Brain pericyte (primary cell): ENCODE results near the gene PPP1R27.
"Not testable (repeated sequence)": the region's sequence is repeated elsewhere in the genome, so short reads cannot be mapped to it uniquely, and the experiment has no call there.

ENCODE experiments used
- DNase-seq: peaks from one replicate; pipeline ENCODE4 v3.0.0-alpha.2; 2012; ENCODE audit warnings: low read depth, low spot score

PPP1R27 gene

DNA sequence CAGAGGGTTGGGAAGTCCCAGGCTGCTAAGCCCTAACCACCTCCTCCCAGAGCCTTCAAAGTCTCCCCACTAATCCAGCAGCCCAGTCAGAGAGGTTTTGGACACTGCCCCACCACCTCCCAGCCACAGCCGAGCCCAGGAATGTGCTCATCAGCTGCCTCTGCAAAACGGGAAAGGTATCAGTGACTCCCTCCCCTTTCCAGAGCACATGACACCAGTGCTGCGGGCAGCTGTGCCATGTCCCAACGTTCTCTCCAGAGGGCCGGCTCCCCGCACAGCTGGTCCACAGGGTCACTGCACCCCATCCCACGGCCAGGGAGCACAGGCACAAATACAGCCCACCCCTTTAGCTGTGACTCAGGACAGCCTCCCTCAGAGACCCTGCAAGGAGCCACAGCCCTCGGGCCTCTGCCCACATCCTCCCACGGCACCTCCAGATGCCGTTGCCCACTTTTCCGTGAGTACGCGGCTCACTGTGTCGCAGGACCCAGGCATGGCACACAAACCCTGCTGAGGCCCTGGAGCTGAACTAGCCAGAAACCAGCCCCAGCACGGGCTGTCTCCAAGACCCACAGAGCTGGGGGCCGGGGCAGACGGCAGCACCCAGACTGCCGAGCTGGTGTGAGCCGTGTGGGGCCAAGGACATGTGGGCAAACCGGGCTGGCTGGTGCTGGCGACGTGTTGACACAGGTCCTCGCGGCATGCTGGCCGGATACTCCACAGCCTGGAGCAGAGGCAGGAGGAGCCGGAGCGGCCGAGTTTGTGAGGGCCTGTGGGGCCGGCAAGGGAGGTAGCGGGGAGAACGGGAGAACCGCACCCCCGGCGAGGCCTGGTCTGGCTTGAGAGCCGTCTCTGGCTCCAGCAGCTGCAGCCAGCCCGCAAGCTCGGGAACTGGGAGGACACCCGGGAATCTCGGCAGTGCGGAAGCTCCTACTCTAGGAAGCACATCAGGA is 6.3 kb upstream of the PPP1R27 start:
- no peak for DNase-seq

DNA sequence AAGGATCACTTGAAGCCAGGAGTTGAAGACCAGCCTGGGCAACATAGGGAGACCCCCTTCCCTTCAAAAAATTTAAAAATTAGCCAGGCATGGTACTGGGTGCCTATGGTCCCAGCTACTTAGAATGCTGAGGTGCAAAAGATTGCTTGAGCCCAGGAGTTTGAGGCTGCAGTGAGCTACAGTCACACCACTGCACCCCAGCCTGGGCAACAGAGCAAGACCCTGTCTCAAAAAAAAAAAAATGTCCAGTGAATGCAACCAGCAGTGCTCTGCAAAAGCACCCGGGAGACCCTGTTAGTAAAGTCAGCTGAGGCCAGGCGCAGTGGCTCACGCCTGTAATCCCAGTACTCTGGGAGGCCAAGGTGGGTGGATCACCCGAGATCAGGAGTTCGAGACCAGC is 5.2 kb upstream of the PPP1R27 start:
- DNase-seq = not testable (repeated sequence)

DNA sequence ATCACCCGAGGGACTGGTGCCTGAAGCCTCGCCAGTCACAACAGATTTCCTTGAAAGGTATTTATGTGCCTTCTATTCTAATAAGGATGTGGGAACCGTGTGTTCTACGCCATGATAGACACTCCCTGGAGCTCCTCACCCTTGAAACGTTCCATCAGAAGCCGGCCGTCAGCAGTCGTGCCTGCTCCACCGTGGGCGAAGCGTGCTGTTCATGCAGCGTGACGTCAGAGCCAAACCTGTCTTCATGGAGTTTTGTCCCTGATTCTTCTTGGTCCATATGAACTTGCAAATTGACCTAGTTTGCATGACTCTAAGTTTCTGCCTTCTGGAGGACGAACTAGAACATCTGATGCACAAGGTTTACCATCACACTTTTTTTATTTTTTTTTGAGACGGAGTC is 4.5 kb upstream of the PPP1R27 start:
- DNase-seq = no peak

DNA sequence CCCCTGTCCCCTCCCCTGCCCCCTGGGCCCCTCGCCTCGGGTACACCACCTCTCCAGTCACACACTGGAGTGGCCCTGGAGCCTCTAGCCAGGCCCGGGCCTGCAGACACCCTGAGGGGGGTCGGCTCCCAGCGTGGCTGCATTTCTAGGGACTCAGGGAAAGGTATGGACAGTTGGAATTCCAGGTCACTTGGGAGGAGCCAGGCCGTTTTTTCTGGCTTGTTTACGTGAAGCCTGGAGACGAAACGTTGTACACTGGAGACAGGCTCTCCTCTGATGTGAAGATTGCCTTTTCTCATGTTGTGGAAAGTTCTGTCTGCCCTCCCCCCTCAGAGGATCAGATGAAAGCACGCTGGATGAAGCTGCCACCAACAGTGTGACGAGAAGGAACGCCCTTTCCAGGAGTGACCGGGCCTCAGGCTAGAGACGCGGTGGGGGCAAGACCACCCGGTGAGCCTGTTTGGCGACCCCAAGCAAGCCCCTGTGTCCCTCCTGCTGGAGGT is 4.0 kb upstream of the PPP1R27 start:
- DNase-seq = no peak

DNA sequence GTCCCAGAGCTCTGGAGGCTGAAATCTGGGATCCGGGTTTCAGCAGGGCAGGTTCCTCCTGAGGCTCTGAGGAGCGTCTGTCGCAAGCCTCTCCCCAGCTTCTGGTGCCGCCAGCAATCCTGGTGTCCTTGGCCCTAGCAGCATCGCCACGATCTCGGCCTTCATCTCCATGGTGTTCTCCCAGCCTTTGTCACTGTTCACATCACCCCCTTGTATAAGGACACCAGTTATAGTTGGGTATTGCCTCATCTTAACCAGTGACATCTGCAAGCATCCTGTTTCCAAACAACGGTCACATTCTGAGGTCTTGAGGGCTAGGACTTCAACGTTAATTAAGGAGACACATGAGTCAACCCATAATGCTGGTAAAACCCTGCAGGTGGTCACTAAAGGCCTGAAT is 2.8 kb upstream of the PPP1R27 start:
- no peak for DNase-seq

DNA sequence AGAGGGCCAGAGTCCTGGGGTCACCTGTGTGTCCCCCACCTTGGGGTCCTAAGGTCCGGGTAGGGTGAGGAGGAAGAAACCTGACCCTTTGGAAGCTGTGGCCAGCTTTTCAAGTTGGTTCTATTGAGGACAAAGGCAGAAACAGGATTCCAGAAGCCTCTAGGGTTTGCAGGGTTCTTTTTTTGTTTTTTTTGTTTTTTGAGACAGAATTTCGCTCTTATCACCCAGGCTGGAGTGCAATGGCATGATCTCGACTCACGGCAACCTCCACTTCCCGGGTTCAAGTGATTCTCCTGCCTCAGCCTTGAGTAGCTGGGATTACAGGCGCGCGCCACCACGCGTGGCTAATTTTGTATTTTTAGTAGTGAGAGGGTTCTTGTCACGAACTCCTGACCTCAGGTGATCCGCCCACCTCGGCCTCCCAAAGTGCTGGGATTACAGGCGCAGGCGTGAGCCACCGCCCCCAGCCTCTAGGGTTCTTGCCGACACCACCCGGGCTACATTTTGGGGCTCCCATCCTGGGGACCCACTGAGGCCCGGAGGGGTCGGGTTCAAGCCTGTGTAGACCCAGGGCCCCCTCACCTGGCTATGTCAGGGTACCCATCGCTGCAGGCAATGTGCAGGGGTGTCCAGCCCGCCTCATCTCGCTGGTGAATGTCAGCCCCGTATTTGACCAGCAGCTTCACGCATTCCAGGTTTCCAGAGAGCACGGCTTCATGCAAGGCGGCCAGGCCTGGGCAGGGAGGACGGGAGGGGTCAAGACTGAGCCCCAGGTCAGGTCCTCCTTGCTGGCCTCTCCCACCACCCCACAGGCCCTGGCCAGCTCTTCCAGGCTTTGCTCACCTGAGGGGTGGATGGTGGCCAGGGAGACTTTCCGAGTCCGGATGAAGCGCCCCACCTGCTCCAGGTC is 674 bp downstream of the PPP1R27 start:
- DNase-seq = no peak

DNA sequence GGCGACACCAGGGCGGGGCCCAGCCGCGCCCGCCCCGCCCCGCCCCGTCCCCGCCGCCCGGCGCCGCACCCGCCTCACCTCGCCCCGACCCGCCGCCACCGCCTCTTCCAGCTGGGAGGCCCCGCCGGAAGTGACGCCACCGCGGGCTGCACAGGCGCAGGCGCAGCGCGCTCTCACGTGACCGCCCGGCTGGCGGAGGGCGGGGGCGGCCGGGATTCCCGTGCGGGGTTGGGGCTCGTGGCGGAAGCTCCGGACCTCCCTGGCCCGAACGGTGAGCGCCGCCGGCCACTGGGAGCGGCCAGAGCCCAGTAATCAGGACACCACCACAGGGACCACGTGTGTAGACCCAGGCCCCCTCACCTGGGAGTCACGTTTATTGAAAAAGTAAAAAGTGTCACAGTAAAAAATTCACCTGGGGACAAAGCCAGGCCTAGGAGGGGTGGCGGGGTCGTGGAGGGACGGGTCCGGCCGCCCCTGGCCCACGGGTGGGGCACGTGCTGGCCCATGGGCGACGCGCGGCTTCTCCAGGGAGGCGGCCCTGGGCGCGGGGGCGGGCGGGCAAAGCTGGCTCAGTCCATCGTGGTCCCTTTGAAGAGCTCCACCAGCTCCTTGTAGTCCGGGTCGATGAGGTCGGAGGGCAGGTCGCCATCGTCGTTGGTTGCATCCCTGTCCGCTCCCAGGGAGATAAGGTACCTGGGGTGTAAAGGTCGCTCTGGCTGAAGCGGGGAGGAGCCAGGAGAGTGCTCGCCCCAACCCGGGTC is 1.5 kb downstream of the PPP1R27 start, which contains the start of gene MCRIP1:
MCRIP1 (minus strand) TSS at position 132 of the 761 bp plus-strand sequence. CDS start 8,785 bp downstream, outside the sequence.
- peak; percentile 62 for DNase-seq

DNA sequence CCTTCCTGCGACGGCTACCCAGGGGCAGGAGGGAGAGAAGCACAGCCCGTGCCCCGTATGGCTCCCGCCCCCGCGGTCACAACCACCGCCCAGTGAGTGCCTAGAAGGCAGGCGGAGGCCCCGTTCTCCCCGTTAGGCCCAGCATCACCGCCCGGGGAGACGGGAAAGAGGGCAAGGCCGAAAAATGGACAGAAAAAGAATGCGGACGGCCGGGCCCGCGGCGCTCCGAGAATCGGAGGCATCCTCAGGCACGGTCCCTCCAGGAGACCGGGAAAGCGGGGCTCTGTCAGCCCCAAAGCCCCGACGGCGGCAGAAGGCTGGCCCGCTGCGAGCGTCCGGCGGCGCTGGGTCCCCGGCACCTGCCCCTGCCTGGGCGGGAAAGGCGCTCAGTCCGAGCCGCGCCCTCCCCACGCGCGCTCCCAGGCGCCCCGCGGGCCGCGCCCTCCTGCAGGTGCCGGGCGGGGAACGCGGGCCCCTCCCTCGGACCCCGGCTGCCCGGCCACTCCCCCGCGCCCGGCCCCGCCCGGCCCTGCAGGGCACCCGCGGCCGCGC is 2.2 kb downstream of the PPP1R27 start:
- DNase-seq = no peak

DNA sequence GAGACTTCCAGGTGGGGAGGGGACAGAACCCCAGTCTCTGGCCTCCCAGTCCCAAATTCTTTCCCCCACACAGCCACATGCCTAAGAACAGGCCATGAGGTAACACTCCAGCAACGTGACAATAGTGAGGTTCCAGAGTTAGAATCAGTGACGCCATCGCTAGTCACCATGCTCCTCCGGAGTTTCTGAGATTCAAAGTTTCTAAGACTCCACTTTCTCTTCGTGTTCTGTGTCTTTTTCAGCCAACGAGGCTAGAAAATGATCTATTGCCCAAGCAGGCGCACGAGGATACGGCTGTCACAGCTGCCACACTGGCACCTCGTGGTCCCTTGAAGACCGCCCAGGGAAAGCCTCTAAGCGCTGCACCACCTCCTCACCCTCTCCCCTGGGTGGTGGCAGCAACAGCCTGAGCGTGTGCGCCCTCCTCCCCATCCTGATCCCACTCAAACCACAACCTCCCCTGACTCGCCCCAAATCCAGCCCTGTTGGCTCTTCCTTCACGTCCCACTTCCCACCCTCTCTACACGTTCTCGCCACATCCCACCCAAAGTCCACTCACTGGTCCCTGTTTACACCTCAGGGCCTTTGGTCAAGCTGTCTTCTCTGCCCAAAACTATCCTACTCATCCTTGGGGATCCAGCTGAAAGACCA is 2.8 kb downstream of the PPP1R27 start:
- no peak for DNase-seq

DNA sequence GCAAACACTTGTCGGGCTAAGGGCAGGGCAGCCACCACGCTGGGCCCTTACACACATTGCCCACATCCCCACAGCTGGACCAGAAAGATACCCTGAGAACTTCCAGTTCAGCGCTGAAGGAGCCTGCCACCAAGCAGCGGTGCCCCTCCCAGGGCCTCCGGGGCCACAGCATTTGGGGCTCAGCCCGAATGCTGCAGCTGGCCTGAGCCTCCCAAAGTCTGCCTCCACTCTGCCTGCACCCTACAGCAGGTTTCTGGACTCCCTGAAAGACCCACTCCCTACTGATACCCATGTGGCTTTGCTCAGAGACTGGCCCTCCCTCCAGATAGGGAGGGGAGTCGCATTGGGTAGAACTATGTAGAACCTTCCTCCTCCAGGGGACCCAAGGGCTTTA is 3.3 kb downstream of the PPP1R27 start:
- DNase-seq = no peak

DNA sequence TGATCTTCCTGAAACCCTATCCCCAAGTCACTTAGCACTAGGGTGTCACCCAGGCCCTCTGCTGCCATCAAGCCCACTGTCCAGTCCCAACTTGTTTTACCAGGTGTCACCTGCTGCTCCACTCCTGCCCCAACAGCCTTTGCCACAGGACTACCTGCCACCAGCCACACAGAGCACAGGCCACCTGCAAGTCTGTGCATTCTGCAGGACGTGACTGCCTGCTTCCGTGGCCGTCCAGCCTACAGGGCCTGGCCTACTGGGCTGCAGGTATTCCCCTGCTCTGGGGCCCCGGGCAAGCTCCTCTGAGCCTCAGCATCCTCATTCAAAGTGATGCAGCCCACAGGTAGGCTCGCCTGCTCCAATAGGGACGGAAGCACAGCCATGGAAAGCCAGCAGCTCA is 5.0 kb downstream of the PPP1R27 start:
- no peak for DNase-seq

DNA sequence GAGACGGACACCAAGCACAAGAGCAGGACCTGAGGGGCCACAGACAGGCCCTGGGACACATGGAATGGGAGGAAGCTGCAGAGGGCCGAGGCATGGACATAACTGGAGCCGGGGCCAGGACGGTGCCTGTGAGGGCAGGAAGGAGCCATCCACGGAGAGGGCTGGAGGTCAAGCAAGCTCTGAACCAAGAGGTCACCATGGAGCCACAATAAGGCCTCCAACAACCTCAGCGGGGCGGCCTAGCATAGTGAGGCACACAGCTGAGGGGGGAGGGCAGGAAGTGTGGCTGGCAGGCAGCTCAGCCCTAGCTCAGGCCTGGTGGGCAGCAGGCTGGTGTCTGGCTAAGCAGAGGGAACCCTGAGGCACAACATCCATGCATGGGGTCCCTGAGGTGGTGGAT is 6.2 kb downstream of the PPP1R27 start:
- DNase-seq = no peak

DNA sequence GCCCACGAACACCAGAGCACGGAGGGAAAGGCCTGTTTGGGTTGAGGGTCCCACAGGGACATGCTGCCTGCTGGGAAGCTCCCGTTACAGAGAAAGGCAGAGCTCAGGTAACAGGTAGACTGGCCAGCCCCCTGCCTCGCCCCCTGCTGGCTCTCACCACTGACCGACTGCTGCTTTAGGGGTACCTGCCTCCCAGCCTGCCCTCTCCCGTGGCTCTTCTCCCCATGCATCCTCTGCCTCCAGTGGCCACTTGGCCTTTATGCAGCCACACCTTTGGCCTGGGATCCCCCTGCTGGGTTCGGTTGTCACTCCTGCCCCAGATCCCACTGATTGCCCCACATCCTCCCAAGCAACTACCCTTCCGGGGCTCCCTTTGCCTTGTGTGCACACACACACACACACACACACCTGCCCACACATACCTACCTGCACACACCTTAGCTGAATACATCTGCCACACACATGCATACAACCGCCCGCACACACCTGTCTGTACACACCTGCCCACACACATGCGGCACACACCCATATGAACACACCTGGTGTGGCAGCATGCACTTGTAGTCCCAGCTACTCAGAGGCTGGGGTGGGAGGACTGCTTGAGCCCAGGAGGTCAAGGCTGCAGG is 8.9 kb downstream of the PPP1R27 start:
- no peak for DNase-seq

DNA sequence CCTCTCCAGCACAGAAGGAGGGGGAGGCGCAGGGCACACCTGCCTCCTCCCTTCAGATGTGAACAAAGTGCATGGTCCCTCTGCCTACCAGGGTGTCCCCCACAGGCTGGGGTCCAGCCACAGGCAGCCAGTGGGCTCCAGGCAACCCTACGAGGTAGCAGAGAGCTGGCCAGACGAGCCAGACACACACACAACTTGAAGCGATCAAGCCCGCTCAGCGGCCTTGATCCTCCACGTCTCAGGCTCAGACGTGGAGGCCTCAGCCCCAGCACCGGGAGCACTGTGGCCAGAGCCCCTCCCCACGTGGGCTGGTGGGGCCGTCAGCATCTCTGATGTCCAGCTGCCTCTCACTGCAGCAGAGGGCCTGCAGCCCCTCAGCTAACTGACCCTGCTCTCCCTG is 10.3 kb downstream of the PPP1R27 start:
- DNase-seq = no peak

DNA sequence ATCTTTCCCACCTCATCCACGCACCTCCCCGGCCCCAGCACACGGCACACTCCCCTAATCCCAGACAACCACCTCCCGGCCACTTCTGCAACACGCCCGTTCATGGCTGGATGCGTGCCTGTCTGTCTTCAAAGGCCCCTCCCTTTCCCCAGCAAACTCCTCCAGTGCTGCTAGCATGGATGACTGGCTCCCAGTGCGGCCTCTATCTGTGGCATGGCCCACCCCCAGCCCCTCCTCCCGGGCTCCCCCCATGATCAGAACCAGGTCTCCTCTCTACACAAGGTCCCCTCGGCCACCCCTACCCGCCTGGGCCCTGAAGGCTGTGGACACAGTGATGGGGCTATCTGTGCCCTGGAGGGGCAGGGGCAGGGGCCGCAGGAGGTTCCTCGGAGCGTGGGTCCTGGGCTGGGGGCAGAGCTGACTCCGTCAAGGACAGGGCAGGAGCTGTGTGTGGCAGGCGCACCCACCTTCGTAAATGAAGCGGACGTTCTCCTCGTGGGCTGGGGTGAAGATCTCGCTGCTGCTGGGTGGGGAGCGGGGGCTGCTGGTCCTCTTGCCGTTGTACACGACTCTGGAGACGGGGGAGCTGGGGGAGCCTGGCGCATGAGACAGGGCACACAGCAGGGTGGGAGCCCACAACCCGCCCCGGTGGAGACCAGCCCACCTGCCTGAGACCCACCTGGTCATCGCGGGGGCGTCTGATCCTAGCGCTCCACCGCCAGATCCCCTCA is 10.9 kb downstream of the PPP1R27 start:
- no peak for DNase-seq

DNA sequence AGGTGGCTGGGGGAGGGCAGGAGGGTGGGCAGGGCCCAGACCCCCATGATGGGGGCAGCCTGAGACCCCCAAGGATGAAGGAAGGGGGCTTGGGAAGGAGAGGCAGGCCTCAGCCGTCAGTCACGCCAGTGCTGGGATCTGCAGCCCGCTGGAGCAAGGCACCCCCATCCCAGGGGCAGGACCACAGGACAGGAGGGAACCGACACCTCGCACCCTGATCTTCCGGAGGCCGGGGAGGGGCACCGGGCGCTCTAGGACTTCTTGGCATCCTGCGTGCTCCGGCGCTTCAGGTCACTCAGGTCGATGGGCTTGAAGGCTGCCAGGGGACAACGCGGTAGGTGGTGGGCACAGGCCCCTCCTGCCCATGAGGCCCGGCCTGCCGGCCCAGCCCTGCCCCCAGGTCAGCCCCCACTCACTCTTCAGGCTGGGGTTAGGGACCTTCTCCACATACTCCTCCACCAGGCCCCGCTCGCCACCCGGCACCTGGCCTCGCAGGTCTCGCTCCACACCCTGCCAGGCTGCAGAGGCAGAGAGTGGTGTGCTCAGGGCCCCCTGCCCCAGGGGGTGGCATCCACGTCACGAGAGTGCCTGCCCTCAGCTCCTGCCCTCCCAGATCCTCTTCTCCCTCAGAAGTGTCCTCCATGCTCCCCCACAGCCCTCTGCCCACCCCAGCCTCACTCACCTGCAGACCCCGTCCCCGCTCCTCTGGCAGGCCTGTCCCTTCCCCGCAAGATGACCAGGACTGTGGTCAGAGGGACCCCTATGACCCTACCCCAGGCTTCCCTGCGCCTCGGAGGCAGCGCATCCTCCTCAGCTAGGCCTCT is 11.6 kb downstream of the PPP1R27 start:
- DNase-seq = no peak

DNA sequence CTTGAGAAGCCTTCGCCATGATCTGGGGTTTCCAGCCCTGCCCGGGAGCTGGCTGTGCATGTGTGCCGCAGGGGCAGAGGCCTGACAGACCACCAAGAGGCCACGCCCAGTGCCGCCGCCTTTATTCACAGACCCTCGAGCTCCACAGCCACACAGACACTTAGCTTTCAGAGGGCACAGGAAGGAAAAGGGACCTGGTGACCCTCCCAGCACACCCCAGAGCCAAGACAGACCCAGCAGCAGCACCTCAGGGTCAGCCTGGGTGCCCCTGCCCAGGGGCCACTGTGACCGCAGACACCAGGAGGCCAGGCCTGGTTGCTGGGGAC is 12.6 kb downstream of the PPP1R27 start:
- no peak for DNase-seq

DNA sequence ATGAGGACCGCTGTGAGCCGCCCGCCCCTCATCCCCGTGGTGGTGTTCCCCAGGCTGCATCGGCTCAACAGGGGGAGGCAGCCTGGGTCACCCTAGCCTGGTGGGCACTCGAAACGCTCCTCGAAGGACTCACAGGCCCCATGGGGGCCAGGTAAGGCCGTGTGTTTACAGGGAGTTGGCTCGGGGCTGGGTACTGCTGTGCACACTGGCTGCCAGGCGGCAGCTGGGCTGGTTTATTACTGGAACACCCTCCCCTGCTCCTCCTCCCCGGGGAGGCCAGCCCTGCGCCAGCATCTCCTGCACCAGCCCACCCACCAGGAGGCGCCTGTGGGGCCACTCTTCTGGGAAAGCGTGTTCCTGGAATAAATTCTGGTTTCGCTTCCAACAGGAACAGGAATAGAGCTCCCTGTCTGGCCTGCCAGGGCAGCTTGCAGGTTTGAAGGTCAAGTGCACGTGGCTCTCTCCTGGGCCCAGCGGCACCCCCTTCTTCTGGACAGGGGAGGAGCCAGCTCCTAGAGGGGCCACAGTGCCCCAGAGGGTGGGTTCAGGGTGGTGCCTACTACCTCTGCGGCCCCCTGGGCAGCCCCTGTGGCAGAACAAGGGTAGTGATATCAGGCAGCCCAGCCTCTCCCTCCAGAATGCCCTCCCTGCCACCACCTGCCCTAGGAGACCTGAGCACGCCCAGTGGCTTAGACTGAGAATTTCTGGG is 13.1 kb downstream of the PPP1R27 start:
- DNase-seq = no peak
